HG02623 (cell line): ENCODE results near the gene IL9.

Source experiments
- ATAC-seq: cut with Tn5 transposase; IDR thresholded peaks from one replicate; pipeline ENCODE4 v1.9.1; 2021; ENCODE audit warnings: moderate library complexity; ENCODE audit not compliant: unreplicated experiment

IL9 gene

GRCh38 chr5:135895474-135896006 lies at the start of gene IL9:
Gene IL9, minus strand, starts transcription at chr5:135895841. Its CDS starts 25 bp downstream, at chr5:135895816.
- ATAC-seq, result no peak

- ATAC-seq, result no peak
Measured at GRCh38 chr5:135944967-135945560, 49.4 kb upstream of the IL9 start.

DNA sequence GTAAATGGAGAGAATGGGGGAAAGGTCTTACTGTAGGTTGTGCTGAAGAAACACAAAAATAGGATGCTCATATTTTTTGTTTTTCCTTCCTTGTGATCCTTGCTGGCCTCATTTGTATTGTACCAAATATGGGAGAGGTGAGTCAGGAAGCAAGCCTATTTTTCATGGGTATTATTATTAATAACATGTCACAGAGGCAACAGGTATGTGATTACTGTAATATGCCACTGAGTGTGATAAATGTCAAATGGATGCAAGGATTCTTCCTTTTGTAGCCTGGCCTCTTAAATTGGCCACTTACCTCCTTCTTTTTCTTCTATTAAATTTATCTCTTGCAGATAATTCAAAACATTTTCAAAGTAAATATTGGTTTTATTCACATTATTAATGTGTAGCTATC lies 48.9 kb upstream of the IL9 start:
- ATAC-seq, result no peak

DNA sequence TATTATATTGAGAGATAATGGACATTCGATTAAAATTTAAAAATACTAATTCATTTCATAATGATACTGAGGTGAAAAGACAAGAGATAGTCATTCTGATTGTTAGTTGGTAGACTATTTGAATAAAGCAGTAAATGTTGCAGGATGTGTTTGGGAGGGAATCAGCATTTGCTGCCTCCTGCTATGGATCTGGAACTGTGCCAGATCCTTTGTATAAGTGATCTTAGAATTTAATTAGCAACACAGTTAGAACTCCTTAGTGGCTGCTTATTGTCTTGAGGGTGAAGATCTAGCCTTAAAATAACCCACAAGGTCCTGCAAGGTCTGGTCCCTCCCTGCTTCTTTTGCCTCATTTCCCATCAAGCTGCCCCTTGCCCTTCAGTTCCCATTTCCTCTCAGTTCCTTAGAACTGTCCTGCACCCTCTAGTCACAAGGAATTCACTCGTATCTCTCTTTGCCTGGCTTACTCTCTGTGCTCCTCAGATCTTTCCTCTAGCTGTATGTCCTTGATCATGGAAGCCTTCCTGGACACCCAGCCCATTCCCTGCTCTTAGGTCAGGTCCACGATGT lies 46.6 kb upstream of the IL9 start:
- no peak for ATAC-seq

- no peak for ATAC-seq
Measured at GRCh38 chr5:135941711-135942110, 46.1 kb upstream of the IL9 start.

DNA sequence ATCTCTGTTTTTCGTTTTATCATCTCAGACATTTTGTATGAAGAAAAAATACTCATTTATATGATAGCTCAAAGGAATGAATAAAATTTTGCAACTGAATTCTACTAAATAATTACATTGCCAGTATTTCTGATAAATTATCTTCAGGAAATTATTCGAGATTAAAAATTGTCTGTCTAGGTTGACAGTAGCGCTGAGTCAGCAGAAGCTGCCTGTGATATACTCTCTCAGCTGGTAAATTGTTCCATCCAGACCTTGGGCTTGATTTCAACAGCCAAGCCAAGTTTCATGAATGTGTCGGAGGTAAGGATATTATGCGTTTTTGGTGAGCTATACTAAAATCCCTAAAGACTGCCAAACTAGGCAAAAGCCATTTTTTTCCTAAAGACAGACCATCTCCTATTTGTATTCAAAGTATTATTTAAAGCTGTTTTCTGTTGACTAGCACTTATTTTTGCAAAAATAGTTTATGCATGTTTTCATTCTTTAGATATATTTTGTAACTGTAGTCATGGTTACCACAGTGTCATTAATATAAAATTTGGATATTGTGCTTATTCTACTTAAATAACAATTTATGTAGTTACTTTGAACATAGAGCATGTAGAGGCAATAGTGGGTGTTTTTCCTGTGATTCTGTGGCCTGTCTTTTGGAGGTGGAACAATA lies 41.7 kb upstream of the IL9 start:
- ATAC-seq, result no peak

DNA sequence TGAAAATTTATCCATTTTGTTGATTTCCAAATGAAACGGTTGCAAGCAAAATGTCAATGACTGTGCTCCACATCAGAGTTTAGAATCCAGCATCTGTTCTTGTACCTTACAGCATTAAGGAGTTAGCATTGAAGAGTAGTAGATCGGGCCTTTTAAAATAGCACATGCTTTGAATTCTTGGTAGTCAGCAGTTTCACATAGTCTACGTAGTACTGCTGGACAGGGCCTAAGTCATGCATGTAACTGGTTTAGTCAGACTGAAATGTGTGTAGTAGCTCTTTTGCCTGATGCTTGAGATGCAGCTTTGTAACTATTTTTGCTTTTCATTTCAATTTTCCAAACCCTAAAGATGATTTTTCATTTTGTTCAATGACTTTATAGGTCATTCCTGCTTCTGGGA lies 39.3 kb upstream of the IL9 start:
- no peak for ATAC-seq

DNA sequence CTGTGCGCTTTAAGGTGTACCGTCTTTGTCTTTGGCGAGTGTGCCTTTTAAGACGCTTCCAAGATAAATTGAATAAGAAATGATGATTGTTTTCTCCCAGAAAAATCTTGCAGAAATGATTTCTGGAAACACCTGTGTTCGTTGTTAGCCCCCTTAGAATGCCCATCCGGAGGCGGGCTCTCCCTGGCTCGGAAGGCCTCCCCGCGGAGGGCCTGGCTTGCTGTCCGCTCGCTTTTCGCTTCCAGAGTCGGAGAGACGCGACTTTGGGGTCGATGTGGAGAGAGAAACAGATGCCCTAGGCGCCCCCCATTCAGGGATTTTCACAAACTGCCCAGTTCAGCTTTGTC lies 35.3 kb upstream of the IL9 start:
- ATAC-seq, result no peak

DNA sequence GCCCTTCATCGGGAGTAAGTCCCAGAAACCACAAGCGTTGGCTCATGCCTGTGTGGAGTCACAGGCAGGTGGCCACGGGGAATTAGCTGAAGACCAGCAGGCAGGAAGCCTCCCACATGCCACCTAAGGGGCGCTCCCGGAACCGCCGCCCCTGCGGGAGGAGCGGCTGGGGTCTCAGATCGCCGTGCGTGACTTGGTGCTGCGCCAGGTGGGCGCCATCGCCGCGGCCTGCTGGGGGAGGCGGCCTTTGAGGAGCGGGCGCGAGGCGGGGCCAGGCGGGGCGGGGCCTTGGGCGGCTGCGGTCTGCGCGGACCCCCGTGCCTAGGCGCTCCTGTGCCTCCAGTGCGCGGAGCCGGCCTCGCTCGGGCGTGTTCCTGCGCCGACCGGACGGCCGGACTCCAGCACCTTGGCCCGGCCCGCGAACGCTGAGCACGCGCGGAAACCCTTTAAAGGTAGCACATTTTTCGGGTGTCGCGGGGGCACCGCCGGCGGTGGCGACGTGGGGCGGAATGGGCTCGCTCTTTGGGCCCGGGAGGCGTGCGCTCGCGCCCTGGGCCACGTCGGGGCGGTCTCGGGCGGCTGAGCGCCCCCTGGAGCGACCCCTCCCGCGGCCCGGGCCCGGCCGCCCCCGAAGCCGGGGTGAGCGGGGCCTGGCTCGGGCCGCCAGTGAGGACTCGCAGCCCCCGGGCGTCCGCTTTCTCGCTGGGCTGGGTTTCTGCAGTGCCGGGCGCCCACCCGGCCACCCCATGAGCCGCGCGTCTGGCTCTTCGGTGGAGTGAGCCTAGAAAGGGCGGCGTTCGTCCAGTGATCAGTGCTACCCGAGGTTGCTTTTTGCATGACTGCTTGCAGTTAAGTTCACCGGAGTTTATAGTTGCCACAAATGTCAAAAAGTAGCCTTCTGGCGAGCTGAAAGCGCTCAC lies 34.6 kb upstream of the IL9 start:
- no peak for ATAC-seq

- no peak for ATAC-seq
Measured at GRCh38 chr5:135921388-135921787, 25.7 kb upstream of the IL9 start.

DNA sequence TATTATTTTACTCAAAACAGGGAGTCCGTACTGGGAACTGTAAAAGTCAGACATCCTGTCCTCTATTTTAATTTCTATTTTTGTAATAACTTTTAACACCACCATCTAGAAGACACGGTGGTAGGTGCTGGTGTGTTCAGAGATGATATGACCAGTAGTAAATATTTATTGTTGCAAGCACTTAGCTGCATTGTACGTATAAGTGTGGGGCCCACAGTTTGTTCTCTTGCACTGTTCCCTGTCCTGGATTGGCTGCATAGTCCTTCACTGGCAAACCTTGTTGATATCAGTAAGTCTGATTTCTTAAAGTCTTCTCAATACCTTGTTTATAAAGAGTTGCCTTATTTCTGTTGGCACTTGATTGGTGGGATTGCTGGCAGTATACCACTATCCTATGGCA lies 24.6 kb upstream of the IL9 start:
- ATAC-seq, result no peak

DNA sequence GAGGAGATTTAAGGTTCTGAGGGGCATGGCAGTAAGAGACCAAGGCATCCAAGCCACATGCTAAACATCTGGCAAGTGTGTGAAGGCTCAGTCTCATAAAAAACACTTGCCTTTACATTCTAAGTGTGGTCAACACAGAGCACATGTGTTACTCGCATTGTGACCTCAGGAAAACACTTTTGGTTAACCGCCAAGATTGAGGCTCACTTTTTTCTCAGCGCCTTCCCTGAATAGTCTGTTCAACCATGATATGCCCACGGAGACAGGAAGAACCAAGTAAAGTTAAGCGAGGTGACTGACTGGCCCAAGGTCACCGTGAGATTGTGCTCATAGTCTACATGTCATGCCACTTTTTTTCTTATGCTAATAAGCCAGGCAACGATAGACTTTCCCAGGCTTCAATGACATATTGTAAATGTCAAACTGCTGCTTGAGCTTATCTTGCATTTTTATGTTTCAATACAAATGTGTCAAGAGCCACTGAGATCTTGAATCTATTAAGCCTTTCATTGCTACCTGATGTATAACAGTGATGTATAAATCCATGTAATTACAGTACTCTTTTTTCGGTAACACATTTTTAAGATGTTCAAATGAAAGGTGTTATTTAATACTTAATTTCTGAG lies 21.1 kb upstream of the IL9 start:
- ATAC-seq, result no peak

GRCh38 chr5:135915466-135916001 lies 19.9 kb upstream of the IL9 start:
- ATAC-seq, result no peak

GRCh38 chr5:135913713-135914626 lies 18.3 kb upstream of the IL9 start:
- ATAC-seq, result no peak

GRCh38 chr5:135905144-135905543 lies 9.5 kb upstream of the IL9 start:
- no peak for ATAC-seq

GRCh38 chr5:135901633-135902032 lies 6.0 kb upstream of the IL9 start:
- ATAC-seq, result no peak

GRCh38 chr5:135900276-135900675 lies 4.6 kb upstream of the IL9 start:
- ATAC-seq, result no peak

DNA sequence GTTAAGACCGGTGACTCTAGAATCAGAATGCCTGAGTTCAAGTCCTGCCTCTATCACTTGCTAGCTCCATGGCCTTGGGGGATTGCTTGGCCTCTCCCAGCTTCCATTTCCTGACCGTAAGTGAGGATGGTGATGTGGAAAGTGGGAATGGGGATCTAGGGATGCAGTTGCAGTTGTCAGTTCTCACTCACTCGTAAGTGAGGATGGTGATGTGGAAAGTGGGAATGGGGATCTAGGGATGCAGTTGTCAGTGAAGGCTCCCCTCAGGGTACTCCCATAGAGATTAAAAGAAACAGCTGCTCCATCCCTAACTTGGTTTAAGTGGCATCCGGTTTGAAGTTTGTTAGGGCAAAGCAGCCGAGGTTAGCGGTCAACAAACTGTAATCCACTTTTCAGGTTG lies 3.0 kb upstream of the IL9 start:
- ATAC-seq, result no peak

DNA sequence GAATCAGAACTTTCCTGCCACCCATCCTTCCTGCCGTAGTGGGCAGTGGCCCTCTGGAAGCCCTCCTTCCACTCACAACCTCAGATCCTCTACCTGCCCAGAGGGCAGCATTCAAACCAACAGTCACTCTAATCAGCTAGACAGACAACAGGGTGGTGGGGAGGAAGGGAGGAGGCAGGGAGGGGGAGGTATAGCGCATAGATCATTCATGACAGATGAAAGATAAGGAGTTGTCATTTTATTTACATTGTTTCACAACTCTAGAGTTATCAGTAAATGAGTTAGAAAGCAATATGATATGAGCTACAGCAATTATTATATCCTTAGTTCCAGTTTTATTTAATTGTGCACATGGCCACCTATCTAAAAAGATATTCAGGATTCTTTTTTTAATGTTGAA lies 852 bp downstream of the IL9 start:
- no peak for ATAC-seq

- no peak for ATAC-seq
Measured at GRCh38 chr5:135894276-135894675, 1.4 kb downstream of the IL9 start.
